Endothelial cell (in vitro differentiated cells): Measurements from ENCODE around the gene ISOC1. TPM values are rescaled to one million over a fixed set of nuclear protein-coding genes. Genes with fewer than 3 reads are reported as not detected.

Experiments
- DNase-seq: peaks from one replicate; pipeline ENCODE4 v3.0.0; 2021; ENCODE audit warnings: low spot score
- H3K27ac Mint-ChIP-seq: one replicate; pipeline ENCODE4 v1.8.0; 2021; ENCODE audit warnings: mixed read lengths, inconsistent platforms; ENCODE audit not compliant: unreplicated experiment
- H3K27me3 Mint-ChIP-seq: one replicate; pipeline ENCODE4 v1.8.0; 2021; ENCODE audit warnings: mild to moderate bottlenecking, moderate library complexity, mixed read lengths, inconsistent platforms; ENCODE audit not compliant: unreplicated experiment
- H3K36me3 Mint-ChIP-seq: one replicate; pipeline ENCODE4 v1.8.0; 2021; ENCODE audit warnings: mild to moderate bottlenecking, low read depth, mixed read lengths, inconsistent platforms; ENCODE audit not compliant: unreplicated experiment
- H3K4me1 Mint-ChIP-seq: one replicate; pipeline ENCODE4 v1.8.0; 2021; ENCODE audit warnings: mild to moderate bottlenecking, mixed read lengths, inconsistent platforms; ENCODE audit not compliant: unreplicated experiment
- H3K4me3 Mint-ChIP-seq: one replicate; pipeline ENCODE4 v1.8.0; 2021; ENCODE audit warnings: mild to moderate bottlenecking, mixed read lengths, inconsistent platforms; ENCODE audit not compliant: unreplicated experiment
- H3K9me3 Mint-ChIP-seq: one replicate; pipeline ENCODE4 v1.8.0; 2021; ENCODE audit warnings: mixed read lengths, inconsistent platforms; ENCODE audit not compliant: unreplicated experiment
- CTCF ChIP-seq: fragments of 200-600 bp; sonication (generic); IDR thresholded peaks from one replicate; pipeline ENCODE4 v1.5.0; 2021; ENCODE audit warnings: antibody characterized with exemption; ENCODE audit not compliant: unreplicated experiment
- total RNA-seq: library from RNA; stranded (reverse); fragmentation: NEBNext Ultra II Directional; extraction: Animal tissue kit (Norgen Biotek cat#: 25700); gene quantifications from one replicate; pipeline ENCODE4 v1.2.1, GENCODE V29; 2021; ENCODE audit not compliant: unreplicated experiment

Gene ISOC1
- total RNA-seq, 1 donor from 2014 or later: 32.4 TPM

GRCh38 chr5:129051283-129051682 lies 43.3 kb upstream of the ISOC1 start:
- Mint-ChIP-seq H3K27ac (no peak overlapping the region), H3K27me3 (no peaks in the 10 kb centered on the region), H3K36me3 (no peaks in the 10 kb centered on the region), H3K4me1 (no peaks in the 10 kb centered on the region), H3K9me3 (no peaks in the 10 kb centered on the region), H3K4me3 (no peak overlapping the region)
- TF ChIP-seq CTCF: no peak
- no peak for DNase-seq

GRCh38 chr5:129053438-129053837 lies 41.1 kb upstream of the ISOC1 start:
- no peaks in the 10 kb centered on the region for H3K9me3 Mint-ChIP-seq
- no peaks in the 10 kb centered on the region for H3K36me3 Mint-ChIP-seq
- no peak overlapping the region for H3K27ac Mint-ChIP-seq
- no peaks in the 10 kb centered on the region for H3K27me3 Mint-ChIP-seq
- H3K4me3 Mint-ChIP-seq: no peak overlapping the region
- no peaks in the 10 kb centered on the region for H3K4me1 Mint-ChIP-seq
- no peak for DNase-seq
- no peak for TF ChIP-seq CTCF

GRCh38 chr5:129057329-129057728 lies 37.2 kb upstream of the ISOC1 start:
- DNase-seq: no peak
- no peaks in the 10 kb centered on the region for H3K4me1 Mint-ChIP-seq
- H3K36me3 Mint-ChIP-seq: no peaks in the 10 kb centered on the region
- no peak overlapping the region for H3K27ac Mint-ChIP-seq
- H3K27me3 Mint-ChIP-seq: no peaks in the 10 kb centered on the region
- no peaks in the 10 kb centered on the region for H3K9me3 Mint-ChIP-seq
- TF ChIP-seq CTCF: no peak
- no peak overlapping the region for H3K4me3 Mint-ChIP-seq

GRCh38 chr5:129061849-129062248 lies 32.7 kb upstream of the ISOC1 start:
- Mint-ChIP-seq H3K4me3 (no peak overlapping the region), H3K27me3 (no peaks in the 10 kb centered on the region), H3K27ac (no peak overlapping the region), H3K36me3 (no peaks in the 10 kb centered on the region), H3K9me3 (no peaks in the 10 kb centered on the region), H3K4me1 (no peaks in the 10 kb centered on the region)
- DNase-seq: no peak
- TF ChIP-seq CTCF: no peak

- H3K4me3 Mint-ChIP-seq: no peak overlapping the region
- no peak overlapping the region for H3K27ac Mint-ChIP-seq
- H3K36me3 Mint-ChIP-seq: no peaks in the 10 kb centered on the region
Observed at GRCh38 chr5:129063483-129064113, 31.0 kb upstream of the ISOC1 start.

More at GRCh38 chr5:129063483-129064113, 31.0 kb upstream of the ISOC1 start:
- H3K27me3 Mint-ChIP-seq: no peaks in the 10 kb centered on the region
- no peak for DNase-seq
- TF ChIP-seq CTCF: no peak
- no peaks in the 10 kb centered on the region for H3K4me1 Mint-ChIP-seq
- no peaks in the 10 kb centered on the region for H3K9me3 Mint-ChIP-seq
